HepG2 (cell line): ENCODE measurements around the gene ELF1. TPM values are rescaled to one million over a fixed set of nuclear protein-coding genes. Genes with fewer than 3 reads are reported as not detected.

Experiments used
- AHR ChIP-seq: IDR thresholded peaks from 2 replicates; pipeline ENCODE4 v1.6.1; 2018; ENCODE audit warnings: missing genetic modification reagents, missing compliant biosample characterization
- ARNT2 ChIP-seq: sonication (generic); formaldehyde crosslinking; IDR thresholded peaks from 2 replicates; pipeline ENCODE4 v1.8.0; 2022; ENCODE audit warnings: mild to moderate bottlenecking, low read depth, missing genetic modification reagents, moderate library complexity
- EED ChIP-seq: sonication (generic); formaldehyde crosslinking; IDR thresholded peaks from 2 replicates; pipeline ENCODE4 v1.5.0; 2020; ENCODE audit warnings: mild to moderate bottlenecking, missing genetic modification reagents
- FOXA3 ChIP-seq: IDR thresholded peaks from 2 replicates; pipeline ENCODE4 v1.6.1; 2016; ENCODE audit warnings: missing genetic modification reagents, missing compliant biosample characterization
- HES4 ChIP-seq: sonication (generic); formaldehyde crosslinking; IDR thresholded peaks from 2 replicates; pipeline ENCODE4 v1.9.0; 2021; ENCODE audit warnings: mild to moderate bottlenecking, missing genetic modification reagents, borderline replicate concordance
- HNRNPK ChIP-seq: fragments of 200-400 bp; formaldehyde crosslinking; IDR thresholded peaks from 2 replicates; pipeline ENCODE4 v1.6.1; 2018; ENCODE audit warnings: low read length, low read depth, moderate library complexity, mild to moderate bottlenecking; ENCODE audit not compliant: poor library complexity, severe bottlenecking
- RFX3 ChIP-seq: IDR thresholded peaks from 2 replicates; pipeline ENCODE4 v1.6.1; 2016; ENCODE audit warnings: missing biosample characterization, missing genetic modification reagents
- STAG1 ChIP-seq: sonication (generic); formaldehyde crosslinking; IDR thresholded peaks from 2 replicates; pipeline ENCODE4 v1.4.0; 2020; ENCODE audit warnings: missing genetic modification reagents
- ZC3H13 ChIP-seq: sonication (generic); formaldehyde crosslinking; IDR thresholded peaks from 2 replicates; pipeline ENCODE4 v1.8.1; 2023; ENCODE audit warnings: mild to moderate bottlenecking, missing genetic modification reagents, moderate library complexity
- ZNF138 ChIP-seq: sonication (generic); formaldehyde crosslinking; IDR thresholded peaks from 2 replicates; pipeline ENCODE4 v1.5.0; 2020; ENCODE audit warnings: mild to moderate bottlenecking, low read depth, missing genetic modification reagents
- ZNF232 ChIP-seq: sonication (generic); formaldehyde crosslinking; IDR thresholded peaks from 2 replicates; pipeline ENCODE4 v1.4.0; 2020; ENCODE audit warnings: missing genetic modification reagents, borderline replicate concordance
- ZNF337 ChIP-seq: sonication (generic); formaldehyde crosslinking; IDR thresholded peaks from 2 replicates; pipeline ENCODE4 v1.5.1; 2020; ENCODE audit warnings: missing genetic modification reagents, low read depth, mild to moderate bottlenecking, borderline replicate concordance
- ZNF33B ChIP-seq: sonication (generic); formaldehyde crosslinking; IDR thresholded peaks from 2 replicates; pipeline ENCODE4 v1.5.1; 2020; ENCODE audit warnings: mild to moderate bottlenecking, missing genetic modification reagents
- ZNF451 ChIP-seq: sonication (generic); formaldehyde crosslinking; IDR thresholded peaks from 2 replicates; pipeline ENCODE4 v1.5.0; 2020; ENCODE audit warnings: mild to moderate bottlenecking, missing genetic modification reagents
- ZNF484 ChIP-seq: sonication (generic); formaldehyde crosslinking; IDR thresholded peaks from 2 replicates; pipeline ENCODE4 v1.5.1; 2020; ENCODE audit warnings: mild to moderate bottlenecking, low read depth, missing genetic modification reagents, borderline replicate concordance
- ZNF644 ChIP-seq: IDR thresholded peaks from 2 replicates; pipeline ENCODE4 v1.6.1; 2016; ENCODE audit warnings: low read depth
- ZNF841 ChIP-seq: sonication (generic); formaldehyde crosslinking; IDR thresholded peaks from 2 replicates; pipeline ENCODE4 v1.8.1; 2023; ENCODE audit warnings: missing genetic modification reagents, borderline replicate concordance
- polyA plus RNA-seq, 8 experiments: library from polyadenylated mRNA; depleted of rRNA in 3 of 8; stranded (reverse) in 7 of 8; unstranded in 1 of 8; fragments of >200 nt; fragmentation: Illumina TruSeq in 4 of 8; extraction: Trizol in 4 of 8; gene quantifications; 2 replicates each; pipeline versions ENCODE4 v1.2.1 to v1.2.3, GENCODE V29; 2011 to 2016; ENCODE audit warnings: low read depth in 4 of 8, missing spikeins in 1 of 8, mixed read lengths in 1 of 8; ENCODE audit not compliant: insufficient read depth in 1 of 8
- total RNA-seq, 5 experiments: library from RNA; depleted of rRNA; stranded (reverse); fragments of >200 nt; fragmentation: Illumina TruSeq; extraction: Trizol; gene quantifications; 2 replicates each; pipeline ENCODE4 v1.2.3, GENCODE V29; 2016; ENCODE audit warnings: low read depth in 1 of 5
- TF ChIP-seq, protein P1 (sequence below), 2 experiments: sonication (generic) in 1 of 2; formaldehyde crosslinking in 1 of 2; IDR thresholded peaks; 2 replicates each; pipeline versions ENCODE4 v1.4.0 to v1.6.1; 2018 to 2020; ENCODE audit warnings: missing genetic modification reagents in 2 of 2, borderline replicate concordance in 1 of 2, low read depth in 1 of 2, mild to moderate bottlenecking in 1 of 2, missing biosample characterization in 1 of 2
- TF ChIP-seq, protein P2 (sequence below): sonication (generic); formaldehyde crosslinking; IDR thresholded peaks from 2 replicates; pipeline ENCODE4 v1.8.0; 2022; ENCODE audit warnings: mild to moderate bottlenecking, missing genetic modification reagents, moderate library complexity
- TF ChIP-seq, protein P3 (sequence below): sonication (generic); formaldehyde crosslinking; IDR thresholded peaks from 2 replicates; pipeline ENCODE4 v1.8.1; 2023; ENCODE audit warnings: mild to moderate bottlenecking, moderate library complexity, missing genetic modification reagents

Gene ELF1
- total and polyA plus RNA-seq, 2 of the 13 experiments (the other 11 are each of a cell fraction or from before 2014, with no cell fraction given), result 24.6 to 71.5 TPM

DNA sequence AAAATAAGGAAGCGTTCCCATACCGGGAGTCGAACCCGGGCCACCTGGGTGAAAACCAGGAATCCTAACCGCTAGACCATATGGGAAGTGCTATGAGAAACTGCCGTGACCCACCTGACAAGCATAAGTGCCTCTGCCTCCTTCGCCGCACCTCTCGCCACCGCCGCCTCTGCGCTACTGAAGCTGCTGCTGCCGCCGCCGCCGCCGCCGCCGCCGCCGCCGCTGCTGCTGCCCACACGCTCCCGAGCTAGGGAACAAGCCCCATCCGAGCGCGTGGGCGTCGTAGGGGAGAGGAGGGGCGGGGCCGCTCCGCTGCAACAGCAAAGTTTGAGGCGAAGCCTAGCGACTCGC lies 41.6 kb upstream of the ELF1 start (continued):
- TF ChIP-seq STAG1 (CRISPR knock-in tag) (0 out of 2 replicates have a peak, but pooled peaks have one; percentile 0), FOXA3 (CRISPR knock-in tag) (no peak), ZNF138 (CRISPR knock-in tag) (0 out of 2 replicates have a peak, but pooled peaks have one; percentile 29), ZNF841 (CRISPR knock-in tag) (no peak), ARNT2 (CRISPR knock-in tag) (no peak), ZNF33B (CRISPR knock-in tag) (0 out of 2 replicates have a peak, but pooled peaks have one; percentile 5), ZNF451 (CRISPR knock-in tag) (no peak), ZNF484 (CRISPR knock-in tag) (no peak), ZNF644 (no peak), RFX3 (CRISPR knock-in tag) (no peak), ZC3H13 (CRISPR knock-in tag) (peak; percentile 76; the same call in 1 of the 2 replicates), EED (CRISPR knock-in tag) (no peak; the same call in 1 of the 2 replicates), ZNF232 (no peak), HNRNPK (no peak), AHR (CRISPR knock-in tag) (no peak), HES4 (0 out of 2 replicates have a peak, but pooled peaks have one; percentile 14), ZNF337 (CRISPR knock-in tag) (no peak)
- TF ChIP-seq, protein P1, sequence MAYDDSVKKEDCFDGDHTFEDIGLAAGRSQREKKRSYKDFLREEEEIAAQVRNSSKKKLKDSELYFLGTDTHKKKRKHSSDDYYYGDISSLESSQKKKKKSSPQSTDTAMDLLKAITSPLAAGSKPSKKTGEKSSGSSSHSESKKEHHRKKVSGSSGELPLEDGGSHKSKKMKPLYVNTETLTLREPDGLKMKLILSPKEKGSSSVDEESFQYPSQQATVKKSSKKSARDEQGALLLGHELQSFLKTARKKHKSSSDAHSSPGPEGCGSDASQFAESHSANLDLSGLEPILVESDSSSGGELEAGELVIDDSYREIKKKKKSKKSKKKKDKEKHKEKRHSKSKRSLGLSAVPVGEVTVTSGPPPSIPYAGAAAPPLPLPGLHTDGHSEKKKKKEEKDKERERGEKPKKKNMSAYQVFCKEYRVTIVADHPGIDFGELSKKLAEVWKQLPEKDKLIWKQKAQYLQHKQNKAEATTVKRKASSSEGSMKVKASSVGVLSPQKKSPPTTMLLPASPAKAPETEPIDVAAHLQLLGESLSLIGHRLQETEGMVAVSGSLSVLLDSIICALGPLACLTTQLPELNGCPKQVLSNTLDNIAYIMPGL (CRISPR knock-in tag; IDR thresholded peaks at IDR 0.05; ENCODE audit: borderline replicate concordance in 1 of 2, low read depth in 1 of 2), result peak in 1 of 2 experiments; percentile 38; a peak in 2 of 4 replicates
- TF ChIP-seq, protein P2, sequence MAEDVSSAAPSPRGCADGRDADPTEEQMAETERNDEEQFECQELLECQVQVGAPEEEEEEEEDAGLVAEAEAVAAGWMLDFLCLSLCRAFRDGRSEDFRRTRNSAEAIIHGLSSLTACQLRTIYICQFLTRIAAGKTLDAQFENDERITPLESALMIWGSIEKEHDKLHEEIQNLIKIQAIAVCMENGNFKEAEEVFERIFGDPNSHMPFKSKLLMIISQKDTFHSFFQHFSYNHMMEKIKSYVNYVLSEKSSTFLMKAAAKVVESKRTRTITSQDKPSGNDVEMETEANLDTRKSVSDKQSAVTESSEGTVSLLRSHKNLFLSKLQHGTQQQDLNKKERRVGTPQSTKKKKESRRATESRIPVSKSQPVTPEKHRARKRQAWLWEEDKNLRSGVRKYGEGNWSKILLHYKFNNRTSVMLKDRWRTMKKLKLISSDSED (CRISPR knock-in tag), result no peak
- TF ChIP-seq, protein P3, sequence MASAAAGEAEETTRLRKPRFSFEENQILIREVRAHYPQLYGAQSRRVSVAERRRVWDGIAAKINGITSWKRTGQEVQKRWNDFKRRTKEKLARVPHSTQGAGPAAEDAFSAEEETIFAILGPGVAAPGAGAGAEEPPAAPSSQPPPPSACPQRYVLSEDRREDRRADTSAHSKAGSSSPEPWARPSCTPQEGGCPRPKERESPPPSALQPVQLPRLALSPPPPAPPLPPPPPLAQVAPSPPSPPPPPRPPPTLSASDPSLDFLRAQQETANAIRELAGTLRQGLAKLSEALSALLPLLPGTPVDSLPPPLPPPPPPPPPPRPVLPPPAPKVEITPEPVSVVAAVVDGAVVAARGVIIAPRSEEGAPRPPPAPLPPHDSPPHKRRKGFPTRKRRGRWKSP (CRISPR knock-in tag), result no peak
